Hindlimb muscle (tissue), 1 donor: ENCODE data around the gene FGF2. TPM values are rescaled to one million over a fixed set of nuclear protein-coding genes. Genes with fewer than 3 reads are reported as not detected.
A peak's percentile ranks its signal among the peaks of the same experiment; 100 is the strongest.

Experiments
- DNase-seq: peaks from one replicate; pipeline ENCODE4 v3.0.0-alpha.2; 2013
- polyA plus RNA-seq: library from polyadenylated mRNA; unstranded; fragments of 120-200 nt; gene quantifications from one replicate; pipeline ENCODE4 v1.2.1, GENCODE V29; 2013; ENCODE audit not compliant: insufficient read length

The FGF2 gene
- polyA plus RNA-seq, 1 donor, result 5.9 TPM

GRCh38 chr4:122895336-122895995 is 68.8 kb downstream of the FGF2 start:
- no peak for DNase-seq

GRCh38 chr4:122896270-122896669 is 69.6 kb downstream of the FGF2 start:
- no peak for DNase-seq

GRCh38 chr4:122898370-122899150 is 71.9 kb downstream of the FGF2 start:
- no peak for DNase-seq

- DNase-seq, result no peak
These were observed 73.1 kb downstream of the FGF2 start for GRCh38 chr4:122899682-122900081.

GRCh38 chr4:122900314-122900713 is 73.7 kb downstream of the FGF2 start:
- DNase-seq, result no peak

- no peak for DNase-seq
These were observed 74.8 kb downstream of the FGF2 start for GRCh38 chr4:122901247-122902010.

- no peak for DNase-seq
These were observed 77.2 kb downstream of the FGF2 start for GRCh38 chr4:122903766-122904288.

- DNase-seq, result no peak
These were observed 80.3 kb downstream of the FGF2 start for GRCh38 chr4:122906859-122907305.

GRCh38 chr4:122908223-122908622 is 81.6 kb downstream of the FGF2 start:
- DNase-seq, result no peak

GRCh38 chr4:122909683-122910082 is 83.1 kb downstream of the FGF2 start:
- no peak for DNase-seq

- DNase-seq, result no peak
These were observed 85.0 kb downstream of the FGF2 start for GRCh38 chr4:122911588-122911987.

GRCh38 chr4:122912810-122913575 is 86.4 kb downstream of the FGF2 start:
- no peak for DNase-seq

- no peak for DNase-seq
These were observed 87.8 kb downstream of the FGF2 start for GRCh38 chr4:122914292-122914904.

- no peak for DNase-seq
These were observed 88.3 kb downstream of the FGF2 start for GRCh38 chr4:122914938-122915337.

GRCh38 chr4:122917731-122918130 is 91.1 kb downstream of the FGF2 start:
- DNase-seq, result no peak

GRCh38 chr4:122920473-122920872 is 93.8 kb downstream of the FGF2 start:
- DNase-seq, result no peak

GRCh38 chr4:122921300-122921699 is 94.7 kb downstream of the FGF2 start:
- DNase-seq, result no peak

GRCh38 chr4:122921971-122922876 is 95.6 kb downstream of the FGF2 start, which contains the start of gene NUDT6:
Gene NUDT6, minus strand, starts transcription at chr4:122922597. Its CDS starts 25 bp downstream, at chr4:122922572.
- peak; percentile 71 for DNase-seq

- DNase-seq, result peak; percentile 91
These were observed 96.4 kb downstream of the FGF2 start for GRCh38 chr4:122922877-122923511.

GRCh38 chr4:122928930-122929329 is 102.3 kb downstream of the FGF2 start:
- DNase-seq, result no peak
